HepG2 (cell line): Measurements from ENCODE around the gene FXYD4. TPM values are rescaled to one million over a fixed set of nuclear protein-coding genes. Genes with fewer than 3 reads are reported as not detected.

Experiments
- AHDC1 ChIP-seq: sonication (generic); formaldehyde crosslinking; IDR thresholded peaks from 2 replicates; pipeline ENCODE4 v1.5.1; 2020; ENCODE audit warnings: mild to moderate bottlenecking, missing genetic modification reagents, borderline replicate concordance
- AKNA ChIP-seq: sonication (generic); formaldehyde crosslinking; IDR thresholded peaks from 2 replicates; pipeline ENCODE4 v1.4.0; 2020; ENCODE audit warnings: missing genetic modification reagents, borderline replicate concordance
- CREB1 ChIP-seq, 2 experiments: fragments of 450-650 bp in 1 of 2; IDR thresholded peaks; 2 replicates each; pipeline ENCODE4 v1.6.1; 2016 to 2017; ENCODE audit warnings: control low read depth in 1 of 2, mild to moderate bottlenecking in 1 of 2, missing compliant biosample characterization in 1 of 2, missing genetic modification characterization in 1 of 2
- EED ChIP-seq: sonication (generic); formaldehyde crosslinking; IDR thresholded peaks from 2 replicates; pipeline ENCODE4 v1.5.0; 2020; ENCODE audit warnings: mild to moderate bottlenecking, missing genetic modification reagents
- FOSL2 ChIP-seq: sonication (generic); formaldehyde crosslinking; IDR thresholded peaks from 2 replicates; pipeline ENCODE4 v1.4.0; 2020; ENCODE audit warnings: missing genetic modification reagents
- NRL ChIP-seq: sonication (generic); formaldehyde crosslinking; IDR thresholded peaks from 2 replicates; pipeline ENCODE4 v1.5.0; 2020; ENCODE audit warnings: missing genetic modification reagents, mild to moderate bottlenecking, moderate library complexity, borderline replicate concordance
- STAT5B ChIP-seq: sonication (generic); formaldehyde crosslinking; IDR thresholded peaks from 2 replicates; pipeline ENCODE4 v1.4.0; 2020; ENCODE audit warnings: missing genetic modification reagents
- THAP9 ChIP-seq: sonication (generic); formaldehyde crosslinking; IDR thresholded peaks from 2 replicates; pipeline ENCODE4; 2020; ENCODE audit warnings: missing genetic modification reagents, mild to moderate bottlenecking, borderline replicate concordance
- ZBTB46 ChIP-seq: sonication (generic); formaldehyde crosslinking; IDR thresholded peaks from 2 replicates; pipeline ENCODE4 v1.4.0; 2020; ENCODE audit warnings: mild to moderate bottlenecking, missing genetic modification reagents, borderline replicate concordance
- ZEB1 ChIP-seq: IDR thresholded peaks from 2 replicates; pipeline ENCODE4 v1.6.1; 2012; ENCODE audit warnings: mild to moderate bottlenecking, low read depth, inconsistent platforms; ENCODE audit not compliant: insufficient replicate concordance
- ZFP36L1 ChIP-seq: sonication (generic); formaldehyde crosslinking; IDR thresholded peaks from 2 replicates; pipeline ENCODE4 v1.8.0; 2022; ENCODE audit warnings: mild to moderate bottlenecking, missing genetic modification reagents, moderate library complexity
- polyA plus RNA-seq, 8 experiments: library from polyadenylated mRNA; depleted of rRNA in 3 of 8; stranded (reverse) in 7 of 8; unstranded in 1 of 8; fragments of >200 nt; fragmentation: Illumina TruSeq in 4 of 8; extraction: Trizol in 4 of 8; gene quantifications; 2 replicates each; pipeline versions ENCODE4 v1.2.1 to v1.2.3, GENCODE V29; 2011 to 2016; ENCODE audit warnings: low read depth in 4 of 8, missing spikeins in 1 of 8, mixed read lengths in 1 of 8; ENCODE audit not compliant: insufficient read depth in 1 of 8
- total RNA-seq, 5 experiments: library from RNA; depleted of rRNA; stranded (reverse); fragments of >200 nt; fragmentation: Illumina TruSeq; extraction: Trizol; gene quantifications; 2 replicates each; pipeline ENCODE4 v1.2.3, GENCODE V29; 2016; ENCODE audit warnings: low read depth in 1 of 5

FXYD4 gene
- total and polyA plus RNA-seq, 2 of the 13 experiments (the other 11 are each of a cell fraction or from before 2014, with no cell fraction given): not detected

- TF ChIP-seq AHDC1 (CRISPR knock-in tag) (no peak), ZBTB46 (CRISPR knock-in tag) (no peak), EED (CRISPR knock-in tag) (no peak), THAP9 (CRISPR knock-in tag) (no peak), FOSL2 (peak; percentile 84), ZFP36L1 (CRISPR knock-in tag) (no peak), ZEB1 (no peak), STAT5B (CRISPR knock-in tag) (no peak), CREB1 (IDR thresholded peaks at IDR 0.05) (no peak), CREB1 (CRISPR knock-in tag; IDR thresholded peaks at IDR 0.05) (no peak), AKNA (CRISPR knock-in tag) (no peak), NRL (CRISPR knock-in tag) (no peak)
These were observed 32.7 kb downstream of the FXYD4 start (continued) for GRCh38 chr10:43403911-43404703.
